Mucosa of stomach (tissue), 1 donor: ENCODE data around the gene RAB3D.

Source experiments
- H3K27me3 ChIP-seq: one replicate; pipeline ENCODE4 v1.7.0; 2013; ENCODE audit warnings: mild to moderate bottlenecking, low read length; ENCODE audit not compliant: control insufficient read depth, insufficient read depth
- H3K36me3 ChIP-seq: one replicate; pipeline ENCODE4 v1.7.0; 2013; ENCODE audit warnings: low read length; ENCODE audit not compliant: control insufficient read depth, insufficient read depth
- H3K4me1 ChIP-seq: one replicate; pipeline ENCODE4 v1.7.0; 2013; ENCODE audit warnings: mild to moderate bottlenecking, low read length; ENCODE audit not compliant: control insufficient read depth, insufficient read depth
- H3K4me3 ChIP-seq: one replicate; pipeline ENCODE4 v1.7.0; 2013; ENCODE audit warnings: low read length
- H3K9ac ChIP-seq: one replicate; pipeline ENCODE4 v1.7.0; 2013; ENCODE audit warnings: mild to moderate bottlenecking, low read length, moderate library complexity
- H3K9me3 ChIP-seq: one replicate; pipeline ENCODE4 v1.7.0; 2013; ENCODE audit warnings: mild to moderate bottlenecking, low read length, moderate library complexity; ENCODE audit not compliant: control insufficient read depth
- donor health status: Pancreatic carcinoma.

The RAB3D gene

GRCh38 chr19:11278670-11279069 lies 60.8 kb downstream of the RAB3D start:
- no peak overlapping the region for H3K9ac ChIP-seq
- H3K4me1 ChIP-seq = no peaks in the 10 kb centered on the region
- no peaks in the 10 kb centered on the region for H3K27me3 ChIP-seq
- no peaks in the 10 kb centered on the region for H3K9me3 ChIP-seq
- H3K36me3 ChIP-seq = no peaks in the 10 kb centered on the region
- no peak overlapping the region for H3K4me3 ChIP-seq

- H3K9ac ChIP-seq = no peak overlapping the region
- no peak overlapping the region for H3K4me3 ChIP-seq
- H3K4me1 ChIP-seq = peaks cover 9% of the 10 kb centered on the region
- no peaks in the 10 kb centered on the region for H3K9me3 ChIP-seq
- no peaks in the 10 kb centered on the region for H3K27me3 ChIP-seq
- H3K36me3 ChIP-seq = no peaks in the 10 kb centered on the region
These were observed 64.8 kb downstream of the RAB3D start for GRCh38 chr19:11274533-11275086.

DNA sequence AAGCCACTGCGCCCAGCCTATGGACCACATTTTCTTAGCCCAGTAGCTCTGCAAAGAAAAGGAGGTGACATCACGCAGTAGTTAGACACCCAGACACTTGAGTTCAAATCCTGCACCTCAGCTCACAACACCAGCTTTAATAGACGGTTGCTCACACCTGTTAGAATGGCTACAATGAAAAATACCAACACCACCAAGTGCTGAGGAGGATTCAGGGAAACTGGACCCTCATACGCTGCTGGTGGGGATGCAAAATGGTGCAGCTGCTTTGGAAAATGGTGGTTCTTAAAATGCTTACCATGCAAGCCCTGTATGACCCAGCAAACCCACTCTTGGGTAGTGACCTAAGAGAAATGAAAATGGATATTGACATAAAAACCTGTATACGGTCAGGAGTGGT lies 65.5 kb downstream of the RAB3D start:
- H3K27me3 ChIP-seq = no peaks in the 10 kb centered on the region
- H3K4me3 ChIP-seq = no peak overlapping the region
- H3K36me3 ChIP-seq = no peaks in the 10 kb centered on the region
- no peaks in the 10 kb centered on the region for H3K9me3 ChIP-seq
- H3K4me1 ChIP-seq = peaks cover 12% of the 10 kb centered on the region
- H3K9ac ChIP-seq = no peak overlapping the region

- no peak overlapping the region for H3K4me3 ChIP-seq
- H3K36me3 ChIP-seq = no peaks in the 10 kb centered on the region
- no peak overlapping the region for H3K9ac ChIP-seq
- no peaks in the 10 kb centered on the region for H3K9me3 ChIP-seq
- no peaks in the 10 kb centered on the region for H3K27me3 ChIP-seq
- H3K4me1 ChIP-seq = peaks cover 19% of the 10 kb centered on the region
These were observed 66.2 kb downstream of the RAB3D start for GRCh38 chr19:11273296-11273695.
